NCI-H446 (cell line): Measurements from ENCODE around the gene NSL1.
"Not testable (repeated sequence)": the region's sequence is repeated elsewhere in the genome, so short reads cannot be mapped to it uniquely, and the experiment has no call there.

ENCODE experiments used
- DNase-seq, 2 experiments: peaks; one replicate each; lab custom pipeline; 2025; lab: John Stamatoyannopoulos, UW

Gene NSL1

GRCh38 chr1:212783976-212784375 is 7.6 kb downstream of the NSL1 start:
- DNase-seq = no peak

- DNase-seq = peak in 1 of 2 experiments; percentile 21
These were observed 9.0 kb downstream of the NSL1 start for GRCh38 chr1:212782422-212783154.

- no peak for DNase-seq
These were observed 10.4 kb downstream of the NSL1 start for GRCh38 chr1:212781225-212781624.

GRCh38 chr1:212780759-212781158 is 10.8 kb downstream of the NSL1 start:
- no peak for DNase-seq

GRCh38 chr1:212779086-212779485 is 12.5 kb downstream of the NSL1 start:
- DNase-seq = not testable (repeated sequence)

GRCh38 chr1:212777151-212777550 is 14.4 kb downstream of the NSL1 start:
- DNase-seq = no peak

- DNase-seq = no peak
These were observed 16.3 kb downstream of the NSL1 start for GRCh38 chr1:212775241-212775640.

GRCh38 chr1:212774584-212774983 is 17.0 kb downstream of the NSL1 start:
- DNase-seq = no peak

GRCh38 chr1:212773011-212773410 is 18.6 kb downstream of the NSL1 start:
- no peak for DNase-seq

GRCh38 chr1:212771341-212771740 is 20.2 kb downstream of the NSL1 start:
- no peak for DNase-seq

- DNase-seq = no peak
These were observed 22.0 kb downstream of the NSL1 start for GRCh38 chr1:212769459-212770167.

- DNase-seq = not testable (repeated sequence)
These were observed 24.8 kb downstream of the NSL1 start for GRCh38 chr1:212766825-212767224.

- not testable (repeated sequence) for DNase-seq
These were observed 26.8 kb downstream of the NSL1 start for GRCh38 chr1:212764718-212765281.

GRCh38 chr1:212762839-212763238 is 28.7 kb downstream of the NSL1 start:
- DNase-seq = no peak

- no peak for DNase-seq
These were observed 29.3 kb downstream of the NSL1 start for GRCh38 chr1:212762234-212762633.

GRCh38 chr1:212760126-212760823 is 31.3 kb downstream of the NSL1 start:
- no peak for DNase-seq

- no peak for DNase-seq
These were observed 31.9 kb downstream of the NSL1 start for GRCh38 chr1:212759683-212760082.

- no peak for DNase-seq
These were observed 36.9 kb downstream of the NSL1 start for GRCh38 chr1:212754680-212755079.

- no peak for DNase-seq
These were observed 37.4 kb downstream of the NSL1 start for GRCh38 chr1:212754193-212754592.

GRCh38 chr1:212753749-212754148 is 37.8 kb downstream of the NSL1 start:
- no peak for DNase-seq

- no peak for DNase-seq
These were observed 38.6 kb downstream of the NSL1 start for GRCh38 chr1:212752934-212753497.

GRCh38 chr1:212752252-212752933 is 39.2 kb downstream of the NSL1 start:
- no peak for DNase-seq
